ENCODE measurements around the gene RSRP1. TPM values are rescaled to one million over a fixed set of nuclear protein-coding genes. Genes with fewer than 3 reads are reported as not detected.
"Not testable (repeated sequence)": the region's sequence is repeated elsewhere in the genome, so short reads cannot be mapped to it uniquely, and the experiment has no call there.

RSRP1 gene
- total RNA-seq, 4 donors from 2014 or later: 229 to 358 (median 274) TPM

DNA sequence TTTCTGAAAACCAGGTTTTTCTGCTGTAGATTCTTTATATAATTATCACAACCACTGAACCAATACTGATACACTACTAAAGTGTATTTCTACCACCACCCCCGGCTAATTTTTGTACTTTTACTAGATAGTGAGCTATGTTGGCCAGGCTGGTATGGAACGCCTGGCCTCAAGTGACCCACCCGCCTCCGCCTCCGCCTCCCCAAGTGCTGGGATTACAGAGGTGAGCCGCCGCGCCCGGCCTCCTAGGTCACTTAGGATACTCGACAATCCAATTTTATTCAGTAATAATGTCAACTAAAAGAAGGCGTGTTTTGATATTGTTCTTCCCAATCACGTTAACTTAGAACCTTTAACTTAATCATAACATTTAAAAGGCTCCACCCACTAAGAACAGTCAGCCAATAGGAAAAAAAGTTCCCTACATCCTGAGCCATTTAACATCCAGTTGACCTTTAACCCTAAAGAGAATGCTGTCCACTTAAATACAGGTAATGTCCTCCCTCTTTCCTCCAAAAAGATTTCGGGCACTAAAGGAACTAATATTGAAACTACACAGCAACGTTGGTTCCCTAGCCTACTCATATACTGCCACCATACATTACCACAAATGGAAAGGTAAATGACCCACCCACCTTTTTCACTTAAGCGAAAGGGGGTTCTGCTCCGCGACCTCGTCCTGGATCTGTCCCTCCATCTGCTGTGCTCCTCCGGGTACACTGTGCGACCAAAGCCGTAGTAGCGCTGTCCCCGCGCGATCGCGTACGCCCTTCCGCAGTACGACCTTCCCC, 1.2 kb downstream of the RSRP1 start:
- peak overlapping the region; percentile 72 to 97 (median 88) for H3K4me3 ChIP-seq
- peak in 1 of 3 donors; percentile 63 for DNase-seq
- peaks cover 0 to 50% (median 2%) of the 10 kb centered on the region in 4 donors for H3K4me1 ChIP-seq
- H3K9me3 ChIP-seq: no peaks in the 10 kb centered on the region
- H3K27me3 ChIP-seq: no peaks in the 10 kb centered on the region
- TF ChIP-seq CTCF (IDR thresholded peaks at IDR 0.05): no peak
- peak in 1 of 2 donors; percentile 17 for TF ChIP-seq POLR2A (IDR thresholded peaks at IDR 0.05)
- peaks cover 0 to 52% (median 0%) of the 10 kb centered on the region in 3 donors for H3K36me3 ChIP-seq
- H3K27ac ChIP-seq: peak overlapping the region; percentile 94 to 99 (median 99)

- peak overlapping the region in 2 of 4 donors; percentile 99 for H3K27ac ChIP-seq
Observed at GRCh38 chr1:25245393-25245792, 1.9 kb downstream of the RSRP1 start.

GRCh38 chr1:25243907-25244306, 3.3 kb downstream of the RSRP1 start:
- TF ChIP-seq CTCF (IDR thresholded peaks at IDR 0.05) (no peak), POLR2A (IDR thresholded peaks at IDR 0.05) (no peak)
- Histone ChIP-seq H3K36me3 (peaks cover 0 to 52% (median 0%) of the 10 kb centered on the region in 3 donors), H3K27me3 (no peaks in the 10 kb centered on the region), H3K9me3 (no peaks in the 10 kb centered on the region), H3K4me1 (peaks cover 0 to 66% (median 9%) of the 10 kb centered on the region in 4 donors), H3K27ac (no peak overlapping the region), H3K4me3 (peak overlapping the region in 1 of 4 donors; percentile 97)
- DNase-seq: no peak

More at GRCh38 chr1:25245393-25245792, 1.9 kb downstream of the RSRP1 start:
- Histone ChIP-seq H3K9me3 (no peaks in the 10 kb centered on the region), H3K27me3 (no peaks in the 10 kb centered on the region), H3K4me1 (peaks cover 0 to 56% (median 4%) of the 10 kb centered on the region in 4 donors), H3K4me3 (peak overlapping the region; percentile 72 to 97 (median 88)), H3K36me3 (peaks cover 0 to 52% (median 0%) of the 10 kb centered on the region in 3 donors)
- TF ChIP-seq CTCF (IDR thresholded peaks at IDR 0.05) (no peak), POLR2A (IDR thresholded peaks at IDR 0.05) (no peak)
- no peak for DNase-seq

DNA sequence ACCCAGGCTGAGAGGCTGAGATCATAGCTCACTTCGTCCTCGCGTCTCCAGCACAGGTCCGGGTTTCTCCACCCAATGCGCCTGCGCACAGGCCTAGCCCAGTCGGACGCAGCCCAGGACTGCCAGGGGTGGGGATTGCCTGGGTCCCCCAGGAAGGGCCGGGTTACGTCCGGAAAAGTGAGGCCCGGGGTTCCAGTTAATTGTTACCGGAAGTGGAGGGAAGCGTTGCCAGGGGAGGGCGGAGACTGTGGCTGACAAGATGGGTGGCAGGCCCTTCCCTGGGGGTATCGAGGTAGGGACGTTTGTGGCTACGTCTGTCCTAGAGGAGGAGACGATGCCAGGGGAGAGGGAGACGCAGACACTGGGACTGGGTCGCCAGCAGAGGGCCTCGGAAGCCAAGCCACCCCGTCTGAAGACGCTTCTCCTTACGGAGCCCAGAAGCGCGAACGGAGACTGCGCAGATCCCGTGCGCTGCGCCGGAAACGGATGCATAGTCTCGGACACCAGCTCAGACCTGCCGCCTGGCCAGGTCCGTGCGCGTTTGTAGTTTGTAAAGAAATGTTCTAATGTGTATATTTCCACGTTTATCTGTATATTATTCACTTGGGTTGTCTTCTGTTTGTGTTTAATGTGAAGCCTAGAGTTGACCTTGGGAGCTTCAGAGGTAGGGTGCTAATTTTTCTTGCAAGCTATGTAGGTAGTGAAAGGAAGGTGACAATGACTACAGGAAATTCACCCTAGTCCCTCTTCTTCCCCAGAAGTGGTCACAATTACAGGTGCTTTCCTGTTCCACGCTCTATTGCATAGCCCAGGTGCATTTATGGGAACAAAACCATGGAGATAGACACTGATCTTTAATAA, 7.3 kb downstream of the RSRP1 start:
- Histone ChIP-seq H3K36me3 (peaks cover 0 to 38% (median 0%) of the 10 kb centered on the region in 3 donors), H3K4me1 (peaks cover 0 to 57% (median 10%) of the 10 kb centered on the region in 4 donors), H3K4me3 (peak overlapping the region; percentile 43 to 58 (median 52)), H3K27ac (peak overlapping the region; percentile 83 to 94 (median 88)), H3K9me3 (no peaks in the 10 kb centered on the region), H3K27me3 (no peaks in the 10 kb centered on the region)
- TF ChIP-seq POLR2A (IDR thresholded peaks at IDR 0.05) (peak; percentile 24 to 62), CTCF (IDR thresholded peaks at IDR 0.05) (peak; percentile 30 to 70 (median 59))
- DNase-seq: peak; percentile 86 to 96 (median 94)

GRCh38 chr1:25238046-25238445, 9.2 kb downstream of the RSRP1 start:
- no peak overlapping the region for H3K27ac ChIP-seq
- H3K36me3 ChIP-seq: peaks cover 0 to 19% (median 0%) of the 10 kb centered on the region in 3 donors
- peaks cover 0 to 48% (median 12%) of the 10 kb centered on the region in 4 donors for H3K4me1 ChIP-seq

DNA sequence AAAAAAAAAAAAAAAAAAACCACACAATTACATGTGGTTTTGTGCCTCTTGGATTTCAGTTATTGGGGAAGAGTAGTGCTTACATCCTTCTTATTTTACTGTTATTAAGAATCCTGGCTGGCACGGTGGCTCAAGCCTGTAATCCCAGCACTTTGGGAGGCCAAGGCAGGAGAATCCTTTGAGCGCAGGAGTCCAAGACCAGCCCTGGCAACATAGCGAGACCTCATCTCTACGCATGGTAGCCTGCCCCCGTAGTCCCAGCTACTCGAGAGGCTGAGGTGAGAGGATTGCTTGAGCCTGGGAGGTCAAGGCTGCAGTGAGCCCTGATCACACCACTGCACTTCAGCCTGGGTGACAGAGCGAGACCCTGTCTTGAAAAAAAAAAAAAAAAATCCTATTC, 11.0 kb downstream of the RSRP1 start:
- not testable (repeated sequence) for H3K27me3 ChIP-seq, H3K36me3 ChIP-seq, H3K27ac ChIP-seq, H3K4me3 ChIP-seq, H3K9me3 ChIP-seq
- DNase-seq: peak in 1 of 3 donors; percentile 40
- peaks cover 0 to 41% (median 14%) of the 10 kb centered on the region in 4 donors for H3K4me1 ChIP-seq

More at GRCh38 chr1:25238046-25238445, 9.2 kb downstream of the RSRP1 start:
- H3K4me3 ChIP-seq: no peak overlapping the region
- no peaks in the 10 kb centered on the region for H3K9me3 ChIP-seq
- TF ChIP-seq CTCF (IDR thresholded peaks at IDR 0.05): no peak
- TF ChIP-seq POLR2A (IDR thresholded peaks at IDR 0.05): no peak
- no peak for DNase-seq
- H3K27me3 ChIP-seq: no peaks in the 10 kb centered on the region

- not testable (repeated sequence) for H3K4me3 ChIP-seq, H3K27me3 ChIP-seq, H3K27ac ChIP-seq, H3K36me3 ChIP-seq, H3K9me3 ChIP-seq
- peaks cover 0 to 39% (median 12%) of the 10 kb centered on the region in 4 donors for H3K4me1 ChIP-seq
- peak in 1 of 3 donors; percentile 44 for DNase-seq
Observed at GRCh38 chr1:25235411-25235810, 11.8 kb downstream of the RSRP1 start.

Data from Peyer's patch (tissue), 4 donors.